ENCODE data around the gene EXOC2. TPM values are rescaled to one million over a fixed set of nuclear protein-coding genes. Genes with fewer than 3 reads are reported as not detected.

Gene EXOC2
- total and polyA plus RNA-seq, 8 donors, result 2.5 to 10.3 (median 6.4) TPM

- FAIRE-seq (no peak), DNase-seq (no peak), ATAC-seq (no peak)
- intact Hi-C loops (cut with DNase I), result no loop called here
- H3K27me3 ChIP-seq, result no peaks in the 10 kb centered on the region
- H3K4me1 ChIP-seq, result no peaks in the 10 kb centered on the region
- no peak overlapping the region for H3K27ac ChIP-seq
- 91 to 93% methylated on average over 6 of the region's 6 CpGs for WGBS, 2 donors
- no peaks in the 10 kb centered on the region for H3K9me3 ChIP-seq
- no peak for TF ChIP-seq CTCF (IDR thresholded peaks at IDR 0.05)
- H3K4me3 ChIP-seq, result no peak overlapping the region
- H3K36me3 ChIP-seq, result peaks cover 0 to 7% (median 0%) of the 10 kb centered on the region in 3 donors
Observed at GRCh38 chr6:491233-491632, 201.7 kb downstream of the EXOC2 start.

GRCh38 chr6:490251-491037 is 202.5 kb downstream of the EXOC2 start:
- no peaks in the 10 kb centered on the region for H3K9me3 ChIP-seq
- H3K36me3 ChIP-seq, result peaks cover 0 to 7% (median 3%) of the 10 kb centered on the region in 3 donors
- 82 to 86% methylated on average over 6 of the region's 6 CpGs for WGBS, 2 donors
- H3K27ac ChIP-seq, result no peak overlapping the region
- H3K4me1 ChIP-seq, result no peaks in the 10 kb centered on the region
- H3K27me3 ChIP-seq, result no peaks in the 10 kb centered on the region
- intact Hi-C loops (cut with DNase I), result no loop called here
- no peak for FAIRE-seq
- no peak for ATAC-seq
- TF ChIP-seq CTCF (IDR thresholded peaks at IDR 0.05), result no peak
- no peak for DNase-seq
- no peak overlapping the region for H3K4me3 ChIP-seq

- intact Hi-C loops (cut with DNase I), result no loop called here
Observed at GRCh38 chr6:489762-490161, 203.2 kb downstream of the EXOC2 start.

GRCh38 chr6:489001-489400 is 203.9 kb downstream of the EXOC2 start:
- FAIRE-seq, result no peak
- peaks cover 0 to 7% (median 3%) of the 10 kb centered on the region in 3 donors for H3K36me3 ChIP-seq
- H3K27me3 ChIP-seq, result no peaks in the 10 kb centered on the region
- no peak overlapping the region for H3K4me3 ChIP-seq
- no peaks in the 10 kb centered on the region for H3K4me1 ChIP-seq
- no peak overlapping the region for H3K27ac ChIP-seq
- intact Hi-C loops (cut with DNase I), result no loop called here
- H3K9me3 ChIP-seq, result no peaks in the 10 kb centered on the region
- TF ChIP-seq CTCF (IDR thresholded peaks at IDR 0.05), result no peak
- no peak for DNase-seq
- 93 to 94% methylated on average over 4 of the region's 4 CpGs for WGBS, 2 donors
- ATAC-seq, result no peak

More at GRCh38 chr6:489762-490161, 203.2 kb downstream of the EXOC2 start:
- Histone ChIP-seq H3K4me1 (no peaks in the 10 kb centered on the region), H3K4me3 (no peak overlapping the region), H3K9me3 (no peaks in the 10 kb centered on the region), H3K27ac (no peak overlapping the region), H3K36me3 (peaks cover 0 to 7% (median 3%) of the 10 kb centered on the region in 3 donors), H3K27me3 (no peaks in the 10 kb centered on the region)
- ATAC-seq (no peak), FAIRE-seq (no peak), DNase-seq (no peak)
- TF ChIP-seq CTCF (IDR thresholded peaks at IDR 0.05), result no peak
- WGBS, 2 donors, result 93 to 95% methylated on average over 11 of the region's 11 CpGs

- Histone ChIP-seq H3K36me3 (peaks cover 0 to 7% (median 3%) of the 10 kb centered on the region in 3 donors), H3K27ac (no peak overlapping the region), H3K4me1 (no peaks in the 10 kb centered on the region), H3K4me3 (no peak overlapping the region), H3K9me3 (no peaks in the 10 kb centered on the region), H3K27me3 (no peaks in the 10 kb centered on the region)
- DNase-seq, result no peak
- ATAC-seq, result no peak
- 97% methylated on average over 13 of the region's 13 CpGs for WGBS, 2 donors
- no peak for FAIRE-seq
- TF ChIP-seq CTCF (IDR thresholded peaks at IDR 0.05), result no peak
- intact Hi-C loops (cut with DNase I), result no loop called here
Observed at GRCh38 chr6:487956-488355, 205.0 kb downstream of the EXOC2 start.

Data from pancreas (tissue), 10 donors.